ENCODE data around the gene CD177. TPM values are rescaled to one million over a fixed set of nuclear protein-coding genes. Genes with fewer than 3 reads are reported as not detected.
A peak's percentile ranks its signal among the peaks of the same experiment; 100 is the strongest.

CD177 gene
- total RNA-seq, 1 experiment from 2014 or later, result not detected

- H3K36me3 ChIP-seq (ENCODE audit: insufficient read depth, low read length, poor library complexity, severe bottlenecking), result no peaks in the 10 kb centered on the region
- intact Hi-C loops (cut with micrococcal nuclease; ENCODE audit: unreplicated experiment), result no loop called here
- no TSS peak for BruUV-seq (replicated peaks)
- no peak overlapping the region for H3K4me3 ChIP-seq (ENCODE audit: low read depth, low read length, poor library complexity, severe bottlenecking)
- no peak for DNase-seq (ENCODE audit: low spot score)
- peaks cover 38% of the 10 kb centered on the region for H3K27me3 ChIP-seq (replicated peaks; ENCODE audit: insufficient read depth, low read depth, low read length, poor library complexity)
- ChIA-PET CTCF (no interaction called here), POLR2A (ENCODE audit: low non-redundant PET) (no interaction called here)
- H3K4me1 ChIP-seq (ENCODE audit: insufficient read depth, low read length, poor library complexity, severe bottlenecking), result no peaks in the 10 kb centered on the region
- TF ChIP-seq CTCF (conservative IDR thresholded peaks at IDR 0.05; ENCODE audit: low read depth, low read length) (no peak), EZH2 (IDR thresholded peaks at IDR 0.05; ENCODE audit: borderline replicate concordance, low read depth, low read length, poor library complexity, severe bottlenecking) (no peak)
- H3K9me3 ChIP-seq (ENCODE audit: low read depth, low read length, poor library complexity, severe bottlenecking), result no peaks in the 10 kb centered on the region
- no peak overlapping the region for H3K27ac ChIP-seq (ENCODE audit: low read depth, low read length, poor library complexity, severe bottlenecking)
Observed at GRCh38 chr19:43315851-43316250, 37.6 kb upstream of the CD177 start.

GRCh38 chr19:43316591-43317319 is 36.7 kb upstream of the CD177 start:
- CTCF ChIA-PET, result no interaction called here
- H3K27me3 ChIP-seq (replicated peaks; ENCODE audit: insufficient read depth, low read depth, low read length, poor library complexity), result peaks cover 36% of the 10 kb centered on the region

GRCh38 chr19:43318203-43318602 is 35.3 kb upstream of the CD177 start:
- no peaks in the 10 kb centered on the region for H3K9me3 ChIP-seq (ENCODE audit: low read depth, low read length, poor library complexity, severe bottlenecking)
- H3K27me3 ChIP-seq (replicated peaks; ENCODE audit: insufficient read depth, low read depth, low read length, poor library complexity), result peaks cover 30% of the 10 kb centered on the region
- CTCF ChIA-PET, result no interaction called here
- no TSS peak for BruUV-seq (replicated peaks)
- POLR2A ChIA-PET (ENCODE audit: low non-redundant PET), result no interaction called here
- intact Hi-C loops (cut with micrococcal nuclease; ENCODE audit: unreplicated experiment), result no loop called here
- TF ChIP-seq CTCF (conservative IDR thresholded peaks at IDR 0.05; ENCODE audit: low read depth, low read length), result no peak
- TF ChIP-seq EZH2 (IDR thresholded peaks at IDR 0.05; ENCODE audit: borderline replicate concordance, low read depth, low read length, poor library complexity, severe bottlenecking), result no peak
- no peaks in the 10 kb centered on the region for H3K36me3 ChIP-seq (ENCODE audit: insufficient read depth, low read length, poor library complexity, severe bottlenecking)
- H3K4me1 ChIP-seq (ENCODE audit: insufficient read depth, low read length, poor library complexity, severe bottlenecking), result no peaks in the 10 kb centered on the region
- no peak overlapping the region for H3K27ac ChIP-seq (ENCODE audit: low read depth, low read length, poor library complexity, severe bottlenecking)
- DNase-seq (ENCODE audit: low spot score), result no peak
- no peak overlapping the region for H3K4me3 ChIP-seq (ENCODE audit: low read depth, low read length, poor library complexity, severe bottlenecking)

More at GRCh38 chr19:43316591-43317319, 36.7 kb upstream of the CD177 start:
- no TSS peak for BruUV-seq (replicated peaks)
- Histone ChIP-seq H3K4me1 (ENCODE audit: insufficient read depth, low read length, poor library complexity, severe bottlenecking) (no peaks in the 10 kb centered on the region), H3K4me3 (ENCODE audit: low read depth, low read length, poor library complexity, severe bottlenecking) (no peak overlapping the region), H3K9me3 (ENCODE audit: low read depth, low read length, poor library complexity, severe bottlenecking) (no peaks in the 10 kb centered on the region), H3K36me3 (ENCODE audit: insufficient read depth, low read length, poor library complexity, severe bottlenecking) (no peaks in the 10 kb centered on the region), H3K27ac (ENCODE audit: low read depth, low read length, poor library complexity, severe bottlenecking) (no peak overlapping the region)
- no peak for DNase-seq (ENCODE audit: low spot score)
- TF ChIP-seq CTCF (conservative IDR thresholded peaks at IDR 0.05; ENCODE audit: low read depth, low read length) (peak; percentile 32; the same call in 1 of the 2 replicates), EZH2 (IDR thresholded peaks at IDR 0.05; ENCODE audit: borderline replicate concordance, low read depth, low read length, poor library complexity, severe bottlenecking) (no peak)
- POLR2A ChIA-PET (ENCODE audit: low non-redundant PET), result no interaction called here
- intact Hi-C loops (cut with micrococcal nuclease; ENCODE audit: unreplicated experiment), result no loop called here
